Neural progenitor cell (in vitro differentiated cells): ENCODE measurements around the gene TRIM75. TPM values are rescaled to one million over a fixed set of nuclear protein-coding genes. Genes with fewer than 3 reads are reported as not detected.
"Not testable (repeated sequence)": the region's sequence is repeated elsewhere in the genome, so short reads cannot be mapped to it uniquely, and the experiment has no call there.

Experiments used
- DNase-seq: peaks from one replicate; pipeline ENCODE4 v3.0.0-alpha.2; 2016; ENCODE audit warnings: low spot score
- H2AFZ ChIP-seq: fragments of 200-600 bp; sonication (generic); replicated peaks from 2 replicates; pipeline ENCODE4 v1.6.1; 2016; ENCODE audit warnings: antibody characterized with exemption
- H3F3A ChIP-seq: fragments of 200-600 bp; sonication (generic); 2 replicates; pipeline ENCODE4 v1.6.1; 2016; ENCODE audit warnings: antibody characterized with exemption, low read depth
- H3K27ac ChIP-seq: fragments of 200-600 bp; sonication (generic); 2 replicates; pipeline ENCODE4 v1.5.1; 2016; ENCODE audit warnings: mild to moderate bottlenecking
- H3K27me3 ChIP-seq: fragments of 200-600 bp; sonication (generic); 2 replicates; pipeline ENCODE4 v1.6.1; 2016; ENCODE audit warnings: mild to moderate bottlenecking, moderate library complexity
- H3K36me3 ChIP-seq: fragments of 200-600 bp; sonication (generic); 2 replicates; pipeline ENCODE4 v1.5.1; 2016
- H3K4me1 ChIP-seq: fragments of 200-600 bp; sonication (generic); 2 replicates; pipeline ENCODE4 v1.6.1; 2016; ENCODE audit warnings: mixed run types
- H3K4me2 ChIP-seq: fragments of 200-600 bp; sonication (generic); 2 replicates; pipeline ENCODE4 v1.6.1; 2016
- H3K4me3 ChIP-seq: fragments of 200-600 bp; sonication (generic); 2 replicates; pipeline ENCODE4 v1.5.1; 2016
- H3K79me2 ChIP-seq: fragments of 200-600 bp; sonication (generic); 2 replicates; pipeline ENCODE4 v1.6.1; 2016; ENCODE audit warnings: low read depth
- H3K9ac ChIP-seq: fragments of 200-600 bp; sonication (generic); 2 replicates; pipeline ENCODE4 v1.6.1; 2016
- H3K9me3 ChIP-seq: fragments of 200-600 bp; sonication (generic); 2 replicates; pipeline ENCODE4 v1.5.1; 2016; ENCODE audit warnings: low read depth
- H4K20me1 ChIP-seq: fragments of 200-600 bp; sonication (generic); 2 replicates; pipeline ENCODE4 v1.6.1; 2016; ENCODE audit warnings: low read depth
- H3K27ac Mint-ChIP-seq: 3 replicates; pipeline ENCODE4 v1.8.0; 2021; ENCODE audit warnings: mixed read lengths
- H3K27me3 Mint-ChIP-seq: 2 replicates; pipeline ENCODE4 v1.8.0; 2022; ENCODE audit warnings: low read depth, mild to moderate bottlenecking, inconsistent platforms, moderate library complexity, mixed read lengths; ENCODE audit not compliant: insufficient read depth
- H3K36me3 Mint-ChIP-seq: 3 replicates; pipeline ENCODE4 v1.8.0; 2021; ENCODE audit warnings: mixed read lengths
- H3K4me1 Mint-ChIP-seq: 3 replicates; pipeline ENCODE4 v1.8.0; 2021; ENCODE audit warnings: mixed read lengths
- H3K4me3 Mint-ChIP-seq: 3 replicates; pipeline ENCODE4 v1.8.0; 2021; ENCODE audit warnings: mild to moderate bottlenecking, moderate library complexity, mixed read lengths
- H3K9me3 Mint-ChIP-seq: 3 replicates; pipeline ENCODE4 v1.8.0; 2020; ENCODE audit warnings: mixed read lengths
- CTCF ChIP-seq: fragments of 200-600 bp; sonication (generic); IDR thresholded peaks from 2 replicates; pipeline ENCODE4 v1.5.1; 2017; ENCODE audit warnings: antibody characterized with exemption, mild to moderate bottlenecking
- EZH2 ChIP-seq: fragments of 200-600 bp; sonication (generic); IDR thresholded peaks from 2 replicates; pipeline ENCODE4 v1.6.1; 2017; ENCODE audit warnings: antibody characterized with exemption, mild to moderate bottlenecking, moderate library complexity
- EZH2phosphoT487 ChIP-seq: fragments of 200-600 bp; sonication (generic); IDR thresholded peaks from 2 replicates; pipeline ENCODE4 v1.6.1; 2017; ENCODE audit warnings: antibody characterized with exemption
- total RNA-seq: library from RNA; depleted of rRNA; stranded (reverse); fragments of >200 nt; gene quantifications from 2 replicates; pipeline ENCODE4 v1.2.3, GENCODE V29; 2015; ENCODE audit warnings: low replicate concordance

Gene TRIM75
- total RNA-seq, 1 donor from 2014 or later, result not detected

DNA sequence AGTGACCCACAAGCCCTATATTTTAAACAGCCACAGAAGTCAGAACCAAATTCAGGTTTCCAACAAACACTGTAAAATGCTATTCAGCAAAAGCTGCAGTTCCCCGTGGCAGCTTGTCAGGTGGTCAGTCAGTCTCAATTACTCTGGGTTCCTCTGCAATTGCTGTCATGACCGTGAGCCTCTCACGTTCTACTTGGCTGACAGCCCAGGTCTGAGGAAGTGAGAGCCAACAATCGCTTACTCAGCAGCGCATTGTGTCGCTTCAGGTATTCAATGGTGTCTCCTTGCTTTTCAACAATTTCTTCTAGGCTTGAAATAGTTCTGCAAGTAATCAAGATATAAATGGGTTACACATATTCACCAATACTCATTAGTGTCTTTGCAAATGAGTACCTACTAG, 25.8 kb downstream of the TRIM75 start:
- Histone ChIP-seq H3K4me2 (no peak overlapping the region), H3K9ac (no peak overlapping the region), H3K4me1 (no peaks in the 10 kb centered on the region), H2AFZ (no peak overlapping the region), H3K27ac (no peak overlapping the region), H3F3A (no peaks in the 10 kb centered on the region), H3K79me2 (no peaks in the 10 kb centered on the region), H3K4me3 (no peak overlapping the region), H3K27me3 (no peaks in the 10 kb centered on the region), H3K36me3 (no peaks in the 10 kb centered on the region), H4K20me1 (no peaks in the 10 kb centered on the region), H3K9me3 (no peaks in the 10 kb centered on the region)
- no peak overlapping the region for H3K27ac Mint-ChIP-seq
- no peak overlapping the region for H3K4me3 Mint-ChIP-seq
- H3K36me3 Mint-ChIP-seq, result peaks cover 10% of the 10 kb centered on the region
- TF ChIP-seq EZH2, result no peak
- TF ChIP-seq EZH2phosphoT487, result no peak
- TF ChIP-seq CTCF, result no peak
- H3K4me1 Mint-ChIP-seq, result no peaks in the 10 kb centered on the region
- no peak for DNase-seq
- no peaks in the 10 kb centered on the region for H3K9me3 Mint-ChIP-seq
- H3K27me3 Mint-ChIP-seq, result peaks cover 1% of the 10 kb centered on the region

GRCh38 chr4:165084787-165085186, 31.1 kb downstream of the TRIM75 start:
- H3K9me3 ChIP-seq, result not testable (repeated sequence)

GRCh38 chr4:165085946-165086345, 32.3 kb downstream of the TRIM75 start:
- Histone ChIP-seq H3K27ac (no peak overlapping the region), H3K79me2 (no peaks in the 10 kb centered on the region), H3K9me3 (no peaks in the 10 kb centered on the region), H3F3A (no peaks in the 10 kb centered on the region), H3K36me3 (no peaks in the 10 kb centered on the region), H3K4me1 (no peaks in the 10 kb centered on the region), H3K9ac (no peak overlapping the region), H3K27me3 (no peaks in the 10 kb centered on the region), H3K4me2 (no peak overlapping the region), H2AFZ (no peak overlapping the region), H4K20me1 (no peaks in the 10 kb centered on the region), H3K4me3 (no peak overlapping the region)
- no peak overlapping the region for H3K27ac Mint-ChIP-seq
- TF ChIP-seq CTCF (no peak), EZH2phosphoT487 (no peak), EZH2 (no peak)
- peaks cover 19% of the 10 kb centered on the region for H3K36me3 Mint-ChIP-seq
- H3K4me3 Mint-ChIP-seq, result no peak overlapping the region
- peaks cover 3% of the 10 kb centered on the region for H3K27me3 Mint-ChIP-seq
- DNase-seq, result no peak
- H3K9me3 Mint-ChIP-seq, result no peaks in the 10 kb centered on the region
- no peaks in the 10 kb centered on the region for H3K4me1 Mint-ChIP-seq

More at GRCh38 chr4:165084787-165085186, 31.1 kb downstream of the TRIM75 start:
- not testable (repeated sequence) for H3K27me3 ChIP-seq, DNase-seq, H3K4me3 Mint-ChIP-seq, H3K36me3 ChIP-seq, H3K79me2 ChIP-seq, H3F3A ChIP-seq, H3K27me3 Mint-ChIP-seq, H3K4me3 ChIP-seq, H3K4me2 ChIP-seq, H3K4me1 Mint-ChIP-seq, H3K9ac ChIP-seq, H4K20me1 ChIP-seq, H3K27ac ChIP-seq, H2AFZ ChIP-seq, H3K9me3 Mint-ChIP-seq, H3K4me1 ChIP-seq, H3K27ac Mint-ChIP-seq
- peaks cover 17% of the 10 kb centered on the region for H3K36me3 Mint-ChIP-seq

DNA sequence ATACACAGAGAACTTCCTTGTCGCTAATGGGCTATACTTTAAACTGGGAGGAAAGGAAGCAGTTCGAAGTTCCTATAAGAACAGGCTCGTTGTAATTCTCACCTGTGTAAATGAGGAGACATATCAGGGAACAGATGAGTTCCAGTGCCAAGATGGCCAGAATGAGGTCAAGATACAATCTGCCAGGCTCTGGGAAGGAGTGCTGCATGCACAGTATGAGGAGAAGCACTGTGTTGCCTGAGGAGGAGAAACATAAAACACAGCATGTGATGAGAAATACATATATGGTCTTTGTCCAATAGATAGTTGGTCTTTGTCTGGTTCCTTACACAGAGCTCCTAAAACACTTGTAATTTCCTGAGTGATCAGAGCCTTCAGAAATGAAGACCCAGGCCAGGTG, 34.7 kb downstream of the TRIM75 start:
- H3K27me3 Mint-ChIP-seq, result peaks cover 3% of the 10 kb centered on the region

GRCh38 chr4:165092187-165092586, 38.5 kb downstream of the TRIM75 start:
- H3K27me3 Mint-ChIP-seq, H3K4me3 Mint-ChIP-seq, H3K4me1 Mint-ChIP-seq, H3K27ac Mint-ChIP-seq, H3K27ac ChIP-seq, H3K9me3 ChIP-seq, H3K4me3 ChIP-seq, H2AFZ ChIP-seq, H3K79me2 ChIP-seq, H3K4me1 ChIP-seq, H3K4me2 ChIP-seq, H3K9me3 Mint-ChIP-seq, DNase-seq, H3F3A ChIP-seq, H3K36me3 ChIP-seq, H3K9ac ChIP-seq, H4K20me1 ChIP-seq, H3K27me3 ChIP-seq: not testable (repeated sequence)
- H3K36me3 Mint-ChIP-seq, result peaks cover 11% of the 10 kb centered on the region

More for the DNA sequence above, 34.7 kb downstream of the TRIM75 start:
- H3K9me3 ChIP-seq, result no peaks in the 10 kb centered on the region
- H3K4me2 ChIP-seq, result no peak overlapping the region
- H3K27ac Mint-ChIP-seq, result no peak overlapping the region
- TF ChIP-seq EZH2phosphoT487, result no peak
- no peak for TF ChIP-seq EZH2
- no peak for TF ChIP-seq CTCF
- H3F3A ChIP-seq, result no peaks in the 10 kb centered on the region
- no peak for DNase-seq
- no peaks in the 10 kb centered on the region for H3K4me1 ChIP-seq
- no peaks in the 10 kb centered on the region for H3K27me3 ChIP-seq
- no peaks in the 10 kb centered on the region for H3K4me1 Mint-ChIP-seq
- H3K9me3 Mint-ChIP-seq, result no peaks in the 10 kb centered on the region
- H3K9ac ChIP-seq, result no peak overlapping the region
- no peaks in the 10 kb centered on the region for H3K36me3 ChIP-seq
- no peak overlapping the region for H3K27ac ChIP-seq
- H4K20me1 ChIP-seq, result no peaks in the 10 kb centered on the region
- H3K4me3 ChIP-seq, result no peak overlapping the region
- no peak overlapping the region for H3K4me3 Mint-ChIP-seq
- H3K79me2 ChIP-seq, result no peaks in the 10 kb centered on the region
- H2AFZ ChIP-seq, result no peak overlapping the region
- H3K36me3 Mint-ChIP-seq, result peaks cover 19% of the 10 kb centered on the region
